Lower leg skin (tissue), 3 donors: ENCODE measurements around the gene LEMD2.

ENCODE experiments used
- CTCF ChIP-seq, 3 donors: fragments of 450-650 bp; IDR thresholded peaks; one replicate each; pipeline ENCODE4 v1.5.1; 2016; ENCODE audit warnings: antibody characterized with exemption in 3 of 3, mild to moderate bottlenecking in 3 of 3, moderate library complexity in 2 of 3
- POLR2A ChIP-seq, 2 donors: fragments of 450-650 bp; IDR thresholded peaks; one replicate each; pipeline ENCODE4 v1.6.1; 2016 to 2017; ENCODE audit warnings: antibody characterized with exemption in 2 of 2, mild to moderate bottlenecking in 1 of 2, moderate library complexity in 1 of 2

GRCh38 chr6:33729059-33729458 is 59.9 kb downstream of the LEMD2 start:
- TF ChIP-seq POLR2A (IDR thresholded peaks at IDR 0.05) (no peak), CTCF (IDR thresholded peaks at IDR 0.05) (no peak)
